IPS-11a (cell line): ENCODE measurements around the gene GBF1.
"Not testable (repeated sequence)": the region's sequence is repeated elsewhere in the genome, so short reads cannot be mapped to it uniquely, and the experiment has no call there.

Source experiments
- H3K4me3 ChIP-seq: one replicate; pipeline ENCODE4 v1.5.1; 2013; ENCODE audit warnings: low read depth, low read length, control low read depth

GBF1 gene, protein sequence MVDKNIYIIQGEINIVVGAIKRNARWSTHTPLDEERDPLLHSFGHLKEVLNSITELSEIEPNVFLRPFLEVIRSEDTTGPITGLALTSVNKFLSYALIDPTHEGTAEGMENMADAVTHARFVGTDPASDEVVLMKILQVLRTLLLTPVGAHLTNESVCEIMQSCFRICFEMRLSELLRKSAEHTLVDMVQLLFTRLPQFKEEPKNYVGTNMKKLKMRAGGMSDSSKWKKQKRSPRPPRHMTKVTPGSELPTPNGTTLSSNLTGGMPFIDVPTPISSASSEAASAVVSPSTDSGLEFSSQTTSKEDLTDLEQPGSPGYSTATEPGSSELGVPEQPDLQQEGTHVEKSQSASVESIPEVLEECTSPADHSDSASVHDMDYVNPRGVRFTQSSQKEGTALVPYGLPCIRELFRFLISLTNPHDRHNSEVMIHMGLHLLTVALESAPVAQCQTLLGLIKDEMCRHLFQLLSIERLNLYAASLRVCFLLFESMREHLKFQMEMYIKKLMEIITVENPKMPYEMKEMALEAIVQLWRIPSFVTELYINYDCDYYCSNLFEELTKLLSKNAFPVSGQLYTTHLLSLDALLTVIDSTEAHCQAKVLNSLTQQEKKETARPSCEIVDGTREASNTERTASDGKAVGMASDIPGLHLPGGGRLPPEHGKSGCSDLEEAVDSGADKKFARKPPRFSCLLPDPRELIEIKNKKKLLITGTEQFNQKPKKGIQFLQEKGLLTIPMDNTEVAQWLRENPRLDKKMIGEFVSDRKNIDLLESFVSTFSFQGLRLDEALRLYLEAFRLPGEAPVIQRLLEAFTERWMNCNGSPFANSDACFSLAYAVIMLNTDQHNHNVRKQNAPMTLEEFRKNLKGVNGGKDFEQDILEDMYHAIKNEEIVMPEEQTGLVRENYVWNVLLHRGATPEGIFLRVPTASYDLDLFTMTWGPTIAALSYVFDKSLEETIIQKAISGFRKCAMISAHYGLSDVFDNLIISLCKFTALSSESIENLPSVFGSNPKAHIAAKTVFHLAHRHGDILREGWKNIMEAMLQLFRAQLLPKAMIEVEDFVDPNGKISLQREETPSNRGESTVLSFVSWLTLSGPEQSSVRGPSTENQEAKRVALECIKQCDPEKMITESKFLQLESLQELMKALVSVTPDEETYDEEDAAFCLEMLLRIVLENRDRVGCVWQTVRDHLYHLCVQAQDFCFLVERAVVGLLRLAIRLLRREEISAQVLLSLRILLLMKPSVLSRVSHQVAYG (N-terminal part only)

DNA sequence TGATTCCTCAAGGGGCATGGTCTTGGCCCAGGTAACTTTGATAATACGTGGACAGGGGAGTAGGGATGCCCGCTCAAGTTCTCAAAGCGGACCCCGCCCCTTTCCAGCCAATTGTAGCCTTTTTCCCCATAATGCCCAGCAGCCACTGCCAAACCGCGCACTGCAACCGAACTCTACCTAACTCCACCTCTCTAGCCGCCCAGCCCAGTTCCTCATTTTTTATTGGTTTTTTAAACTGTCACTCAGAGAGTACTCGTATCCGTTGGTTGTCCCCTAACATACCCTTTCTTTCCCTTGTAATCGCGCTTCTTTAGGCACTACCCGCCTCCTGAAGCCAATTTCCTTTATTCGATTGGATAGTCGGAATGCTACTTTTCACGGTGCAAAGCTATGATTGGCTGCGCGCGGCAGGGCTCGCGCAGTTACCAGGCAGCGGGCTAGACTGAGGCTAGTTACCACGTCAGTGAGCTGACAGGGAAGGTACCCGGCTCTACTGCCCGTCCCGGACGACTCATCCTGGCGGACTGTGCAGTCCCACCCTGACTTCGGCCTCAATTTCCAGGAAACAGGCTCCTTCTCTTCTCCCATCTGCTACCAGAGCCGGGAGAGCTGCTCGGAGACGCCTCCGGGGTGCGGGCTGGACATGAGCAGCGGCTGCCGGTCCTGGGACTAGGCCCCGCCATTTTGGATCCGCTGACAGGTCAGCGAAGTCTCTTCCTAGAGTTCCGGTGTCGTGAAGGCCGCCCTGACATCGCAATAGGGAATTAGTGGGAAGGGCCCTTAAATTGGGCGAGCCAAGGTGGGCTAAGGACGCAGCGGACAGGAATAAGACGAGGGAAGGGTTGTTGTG, at the start of gene GBF1:
Gene GBF1 (plus strand): TSS at position 451 of the 850 bp plus-strand sequence. CDS start 13,407 bp downstream, outside the sequence.
- H3K4me3 ChIP-seq = peak within 1 kb of the TSS; percentile 91

DNA sequence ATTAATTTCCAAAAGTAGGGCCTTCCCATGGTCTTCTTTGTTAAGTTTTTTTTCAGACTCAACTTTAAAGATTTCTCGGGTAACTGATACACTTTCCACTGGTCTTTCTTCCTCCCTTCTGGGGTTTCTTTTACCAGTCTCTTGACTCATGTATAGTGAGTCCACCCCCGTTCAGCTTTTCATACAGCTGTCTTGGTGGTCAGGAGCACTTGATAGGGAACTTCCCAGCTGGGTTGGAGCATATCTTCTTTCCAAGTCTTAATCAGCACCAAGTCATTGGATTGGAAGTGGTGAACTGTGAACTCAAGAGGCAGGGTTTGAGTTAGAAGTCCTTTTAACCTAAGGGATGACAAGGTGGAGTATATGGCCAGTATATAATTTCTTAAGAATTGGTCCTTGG, 48.4 kb upstream of the GBF1 start:
- H3K4me3 ChIP-seq = no peak overlapping the region

DNA sequence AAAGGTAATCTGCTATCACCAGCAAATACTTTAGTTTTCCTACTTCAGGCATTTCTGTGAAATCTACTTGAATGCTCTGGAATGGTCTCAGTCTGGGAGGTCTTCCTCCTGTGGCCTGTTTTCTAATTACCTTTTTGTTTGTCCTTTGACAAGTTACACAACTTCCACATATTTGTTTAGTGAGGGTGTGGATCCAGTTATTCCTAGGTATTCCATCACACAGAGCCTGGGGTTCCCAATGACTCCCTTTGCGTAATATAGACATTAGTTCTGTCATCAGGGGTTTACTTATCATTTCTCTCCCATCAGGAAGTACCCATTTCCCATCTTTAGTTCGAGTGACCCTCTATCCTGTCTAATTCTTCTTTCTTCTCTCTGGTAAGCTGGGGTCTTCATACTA, 47.3 kb upstream of the GBF1 start:
- no peak overlapping the region for H3K4me3 ChIP-seq

DNA sequence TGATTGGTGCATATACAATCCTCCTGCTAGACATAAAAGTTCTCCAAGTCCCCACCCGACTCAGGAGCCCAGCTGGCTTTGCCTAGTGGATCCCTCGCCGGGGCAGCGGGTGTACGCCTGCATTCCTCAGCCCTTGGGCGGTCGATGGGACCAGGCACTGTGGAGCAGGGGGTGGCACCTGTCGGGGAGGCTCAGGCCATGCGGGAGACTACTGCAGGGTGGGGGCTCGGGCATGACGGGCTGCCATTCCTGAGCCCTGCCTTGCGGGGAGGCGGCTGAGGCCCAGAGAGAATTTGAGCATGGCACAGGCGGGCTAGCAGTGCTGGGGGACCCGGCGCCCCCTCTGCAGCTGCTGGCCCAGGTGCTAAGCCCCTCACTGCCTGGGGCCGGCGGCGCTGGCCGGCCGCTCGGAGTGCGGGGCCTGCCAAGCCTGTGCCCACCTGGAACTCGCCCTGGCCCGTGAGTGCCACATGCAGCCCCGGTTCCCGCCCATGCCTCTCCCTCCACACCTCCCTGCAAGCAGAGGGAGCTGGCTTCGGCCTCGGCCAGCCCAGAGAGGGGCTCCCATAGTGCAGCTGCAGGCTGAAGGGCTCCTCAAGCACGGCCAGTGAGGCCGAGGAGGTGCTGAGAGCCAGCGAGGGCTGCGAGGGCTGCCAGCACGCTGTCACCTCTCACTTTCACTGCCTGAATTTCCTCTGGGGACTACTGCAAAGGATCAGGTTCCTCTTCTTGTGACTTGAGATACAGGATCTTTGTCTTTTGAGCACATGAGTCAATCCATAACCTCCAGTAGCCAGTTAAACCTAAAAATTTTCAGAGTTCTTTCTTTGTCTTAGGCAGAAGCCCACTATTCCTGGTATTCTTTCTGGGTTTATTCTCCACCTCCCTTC, 44.3 kb upstream of the GBF1 start:
- no peak overlapping the region for H3K4me3 ChIP-seq

DNA sequence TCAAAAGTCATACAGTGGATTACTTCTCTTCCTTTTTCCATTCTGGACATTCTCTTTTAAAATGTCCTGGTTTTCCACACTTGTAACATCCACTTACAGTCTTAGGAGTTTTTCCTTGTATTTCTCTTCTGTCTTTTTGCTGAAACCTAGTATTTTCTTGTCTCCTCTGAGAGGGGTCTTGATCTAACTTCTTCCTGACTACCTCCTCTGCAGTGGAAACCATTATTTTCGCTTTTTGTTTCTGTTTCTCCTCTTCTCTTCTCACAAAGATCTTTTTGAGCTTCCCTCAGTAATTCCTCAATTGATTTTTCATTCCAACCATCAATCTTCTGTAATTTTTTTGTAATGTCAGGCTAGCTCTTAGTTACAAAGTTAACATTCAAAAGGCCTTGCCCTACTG, 42.9 kb upstream of the GBF1 start:
- no peak overlapping the region for H3K4me3 ChIP-seq

DNA sequence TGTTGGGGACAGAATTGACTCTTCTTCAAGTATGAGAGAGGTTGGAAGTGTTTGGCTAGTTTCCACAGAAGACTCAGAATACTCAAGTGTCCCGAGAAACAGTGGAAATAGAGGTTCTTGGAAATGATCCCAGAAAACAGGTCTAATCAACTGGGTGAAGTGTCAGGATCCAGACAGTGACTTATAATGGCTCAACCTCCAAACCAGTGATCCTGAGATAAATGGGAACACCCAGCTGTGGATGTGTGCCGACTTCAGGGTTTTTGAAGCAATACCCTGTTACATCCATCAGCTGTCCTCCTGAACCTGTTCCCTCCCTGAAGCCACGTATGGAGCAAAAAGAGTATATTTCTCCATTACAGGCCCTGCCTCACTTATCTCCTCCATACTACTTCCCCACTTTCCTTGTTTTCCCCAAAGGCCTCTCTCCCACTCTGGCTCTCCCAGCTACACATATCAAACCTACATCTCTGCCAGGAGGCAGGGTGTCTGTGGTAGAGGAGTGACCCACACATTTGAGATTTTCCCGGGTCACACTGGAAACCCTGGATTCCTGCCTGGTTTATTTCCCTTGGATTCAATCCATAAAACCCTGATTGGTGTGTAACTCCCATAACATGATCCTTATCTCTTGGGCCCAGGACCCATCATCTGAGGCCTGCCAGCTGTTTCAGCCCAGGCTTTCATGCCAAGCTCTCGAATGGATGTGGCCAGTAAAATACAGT, 36.9 kb upstream of the GBF1 start:
- H3K4me3 ChIP-seq = no peak overlapping the region

DNA sequence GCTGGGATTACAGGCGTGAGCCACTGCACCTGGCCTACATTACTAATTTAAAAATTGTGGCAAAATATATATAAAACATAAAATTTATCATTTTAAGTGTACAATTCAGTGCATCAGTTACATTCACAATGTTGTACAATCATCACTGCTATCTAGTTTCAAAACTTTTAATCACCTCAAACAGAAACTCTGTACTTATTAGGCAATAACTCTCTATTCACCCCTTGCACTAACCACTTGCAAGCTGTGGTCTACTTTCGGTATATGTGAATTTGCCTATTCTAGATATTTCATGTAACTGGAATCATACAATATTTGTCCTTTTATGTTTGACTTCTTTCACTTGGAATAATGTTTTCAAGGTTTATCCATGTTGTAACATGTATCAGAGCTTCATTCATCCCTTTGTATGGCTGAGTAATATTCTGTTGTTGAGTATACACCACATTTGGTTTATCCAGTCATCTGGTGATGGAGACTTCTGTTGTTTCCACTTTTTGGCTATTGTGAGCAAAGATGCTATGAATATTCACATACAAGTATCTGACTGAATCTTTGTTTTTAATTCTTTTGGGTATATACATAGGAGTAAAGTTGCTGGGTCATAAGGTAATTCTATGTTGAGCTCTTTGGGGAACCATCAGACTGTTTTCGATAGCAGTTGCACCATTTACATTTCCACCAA, 33.6 kb upstream of the GBF1 start:
- no peak overlapping the region for H3K4me3 ChIP-seq

DNA sequence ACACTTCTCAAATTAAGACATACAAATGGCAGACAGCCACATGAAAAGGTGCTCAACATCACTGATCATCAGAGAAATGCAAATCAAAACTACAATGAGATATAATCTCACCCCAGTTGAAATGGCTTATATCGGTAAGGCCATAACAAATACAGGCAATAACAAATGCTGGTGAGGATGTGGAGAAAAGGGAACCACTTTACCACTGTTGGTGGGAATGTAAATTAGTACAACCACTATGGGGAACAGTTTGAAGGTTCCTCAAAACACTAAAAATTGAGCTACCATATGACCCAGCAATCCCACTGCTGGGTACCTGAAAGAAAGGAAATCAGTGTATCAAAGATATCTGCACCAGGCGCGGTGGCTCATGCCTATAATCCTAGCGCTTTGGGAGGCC, 31.7 kb upstream of the GBF1 start:
- H3K4me3 ChIP-seq = not testable (repeated sequence)

DNA sequence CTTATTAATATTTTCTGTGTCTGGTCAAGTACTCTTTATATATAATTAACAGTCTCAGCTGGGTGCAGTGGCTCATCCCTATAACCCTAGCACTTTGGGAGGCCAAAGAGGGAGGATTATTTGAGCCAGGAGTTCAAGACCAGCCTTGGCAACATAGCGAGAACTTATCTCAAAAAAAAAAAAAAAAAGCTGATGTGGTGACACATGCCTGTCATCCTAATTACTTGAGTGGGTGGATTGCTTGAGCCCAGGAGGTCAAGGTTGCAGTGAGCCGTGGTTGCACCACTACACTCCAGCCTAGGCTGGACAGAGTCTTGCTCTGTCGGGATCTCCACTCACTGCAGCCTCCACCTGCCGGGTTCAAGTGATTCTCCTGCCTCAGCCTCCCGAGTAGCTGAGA, 26.0 kb upstream of the GBF1 start:
- H3K4me3 ChIP-seq = no peak overlapping the region

DNA sequence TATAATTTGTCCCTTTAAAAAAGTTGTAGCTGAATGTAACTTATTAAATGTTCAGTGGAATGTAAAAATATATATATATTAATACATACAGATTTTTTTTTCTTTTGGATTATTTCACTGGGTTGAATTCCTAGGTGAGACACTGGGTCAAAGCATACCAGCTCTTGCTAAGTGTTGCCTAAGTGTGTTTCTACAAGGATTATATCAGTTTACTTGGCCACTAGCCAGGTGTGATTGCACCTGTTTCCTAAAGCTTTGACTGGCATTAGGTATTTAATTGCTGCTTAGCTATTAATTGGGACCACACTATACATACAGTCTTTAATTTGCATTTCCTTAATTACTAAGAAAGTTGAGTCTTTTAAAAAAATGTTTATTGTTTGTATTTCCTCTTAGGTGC, 24.7 kb upstream of the GBF1 start:
- H3K4me3 ChIP-seq = no peak overlapping the region

DNA sequence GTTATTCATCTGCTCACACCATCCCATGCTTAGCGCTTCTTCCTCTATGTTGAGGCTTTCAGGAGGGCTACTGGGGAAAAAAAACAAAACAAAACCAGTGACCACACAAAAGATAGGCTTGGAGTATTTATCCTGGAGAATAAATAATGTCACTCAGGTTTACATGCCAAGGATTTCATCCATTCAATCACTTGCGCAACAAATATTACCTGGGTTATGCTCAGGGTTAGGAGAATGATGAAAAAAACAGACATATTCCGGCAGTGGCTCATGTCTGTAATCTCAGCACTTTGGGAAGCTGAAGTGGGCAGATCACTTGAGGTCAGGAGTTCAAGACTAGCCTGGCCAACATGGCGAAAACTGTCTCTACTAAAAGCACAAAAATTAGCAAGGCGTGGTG, 22.5 kb upstream of the GBF1 start:
- H3K4me3 ChIP-seq = no peak overlapping the region

DNA sequence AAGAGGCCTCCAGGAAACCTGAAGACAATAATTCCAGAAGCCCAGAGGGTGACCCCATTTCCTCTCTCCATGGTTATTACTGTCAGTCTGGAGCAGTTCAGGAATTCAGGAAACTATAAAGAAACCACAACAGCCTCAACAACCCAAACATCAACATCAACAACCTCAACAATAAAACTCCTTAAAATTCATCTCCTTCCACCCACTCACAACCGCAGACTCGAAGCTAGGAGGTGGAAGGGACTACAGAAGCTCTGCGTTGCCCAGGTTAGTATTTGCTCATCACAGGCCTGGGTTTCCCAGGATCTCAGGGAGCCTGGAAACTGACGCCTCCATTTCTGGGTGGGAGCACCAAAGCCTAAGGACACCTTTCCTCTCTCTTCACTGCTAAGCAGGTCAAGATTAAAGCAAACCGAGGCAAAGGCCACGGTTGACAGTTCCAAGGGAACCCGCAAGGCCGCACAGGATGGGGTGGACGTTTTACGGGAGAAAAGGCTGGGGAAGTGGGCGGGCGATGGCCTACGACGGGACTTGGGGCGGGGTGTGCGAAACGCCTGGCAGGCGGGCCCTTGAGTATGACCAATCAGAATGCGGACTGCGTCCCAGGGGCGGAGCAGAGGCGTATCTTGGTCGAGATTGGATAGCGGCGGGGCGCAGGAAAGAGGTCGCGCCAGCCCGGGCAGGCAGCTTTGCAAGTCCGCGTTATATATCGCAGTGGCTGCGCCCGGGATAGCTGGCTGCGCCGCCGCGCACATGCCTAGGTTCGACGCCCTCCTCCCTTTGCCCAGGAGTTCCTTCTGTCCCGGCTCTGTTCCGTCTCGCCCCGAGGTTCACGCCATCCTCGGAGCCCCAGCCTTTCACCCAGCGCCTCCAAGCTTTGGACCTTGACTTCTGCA, 19.4 kb upstream of the GBF1 start, which contains the start of gene ELOVL3:
Gene ELOVL3 (plus strand): TSS at position 654 of the 896 bp plus-strand sequence. CDS start 250 bp downstream, outside the sequence.
- no peak within 1 kb of the TSS for H3K4me3 ChIP-seq

DNA sequence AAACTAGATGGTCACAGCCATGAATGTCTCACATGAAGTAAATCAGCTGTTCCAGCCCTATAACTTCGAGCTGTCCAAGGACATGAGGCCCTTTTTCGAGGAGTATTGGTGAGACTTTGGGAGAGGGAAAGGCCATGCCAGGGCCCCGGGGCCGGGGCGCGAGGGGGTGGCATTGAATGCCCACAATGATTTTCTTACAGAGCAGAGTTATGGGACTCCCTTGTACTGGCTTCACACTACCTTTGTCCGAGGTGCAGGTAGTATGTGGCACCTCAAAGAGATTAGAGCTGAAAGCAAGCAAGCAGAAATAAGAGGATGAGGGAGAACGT, 18.8 kb upstream of the GBF1 start:
- no peak overlapping the region for H3K4me3 ChIP-seq

DNA sequence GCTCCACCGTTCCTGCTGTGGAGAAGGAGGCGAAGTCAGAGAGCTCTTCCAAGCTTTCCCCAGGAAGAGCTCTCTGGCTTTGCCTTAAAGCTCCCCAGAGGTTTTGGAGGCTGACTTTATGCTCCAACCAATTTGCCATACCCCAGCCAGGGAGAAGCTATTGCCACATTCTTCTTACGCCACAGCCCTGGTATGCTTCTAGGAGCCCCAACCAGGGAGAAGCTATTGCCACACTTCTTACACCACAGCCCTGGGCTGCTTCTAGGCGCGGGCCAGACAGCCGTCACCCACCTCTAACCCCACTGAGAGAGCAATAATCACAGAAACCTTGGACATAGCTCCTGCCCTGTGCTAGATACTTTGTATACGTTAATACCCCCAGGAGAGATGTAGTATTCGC, 18.3 kb upstream of the GBF1 start:
- no peak overlapping the region for H3K4me3 ChIP-seq

DNA sequence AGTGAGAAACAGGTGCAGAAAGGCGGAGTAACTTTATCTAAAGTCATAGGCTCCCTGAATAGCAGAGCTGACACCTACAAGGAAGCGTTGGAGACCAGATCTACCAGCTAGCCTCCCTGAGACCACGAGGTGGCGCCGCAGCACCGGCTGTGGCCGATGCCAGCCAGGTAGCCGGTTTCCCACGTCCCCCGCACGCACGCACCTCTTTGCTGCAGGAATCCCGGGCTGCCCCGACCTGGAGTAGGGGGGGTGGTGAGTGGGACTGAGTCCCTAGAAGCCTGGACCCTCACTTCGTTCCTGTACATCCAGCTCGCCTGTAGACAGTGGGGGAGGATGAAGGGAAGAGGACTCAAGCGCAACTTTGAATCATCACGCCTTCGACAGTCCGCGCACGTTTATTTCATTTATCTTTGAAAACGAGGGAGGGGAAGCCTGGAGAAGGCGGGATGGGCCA, 15.5 kb upstream of the GBF1 start:
- peak overlapping the region; percentile 24 for H3K4me3 ChIP-seq

DNA sequence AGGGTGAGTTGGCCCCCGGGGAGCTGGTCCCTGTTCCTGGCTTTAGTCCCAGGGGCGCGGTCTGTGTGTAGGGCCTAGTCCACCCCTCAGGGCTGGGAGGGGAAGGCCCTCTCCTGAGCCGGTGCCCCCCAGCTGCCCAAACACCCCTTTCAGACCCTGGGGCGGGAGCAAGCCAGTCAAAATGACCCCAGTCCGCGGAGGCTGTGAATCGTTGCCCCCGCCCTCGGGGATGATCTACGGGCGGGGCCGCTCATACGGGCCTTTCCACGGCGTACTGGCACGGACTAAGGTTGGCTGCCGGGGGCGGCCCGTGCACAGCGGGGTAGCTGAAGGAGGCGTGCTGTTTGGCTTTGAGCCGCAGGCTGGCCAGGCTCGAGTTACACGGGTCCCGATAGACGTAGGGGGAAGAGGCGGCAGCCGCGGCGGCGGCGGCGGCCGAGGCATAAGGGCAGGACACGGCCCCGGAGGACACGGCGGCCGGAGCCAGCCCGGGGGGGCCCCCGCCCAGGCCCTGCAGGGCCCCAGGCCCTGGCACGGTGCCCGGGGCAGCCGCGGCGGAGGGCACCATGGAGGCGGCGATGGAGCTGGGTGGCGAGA, 15.0 kb upstream of the GBF1 start:
- H3K4me3 ChIP-seq = peak overlapping the region; percentile 30
